HTERT RPE-1 (cell line): ENCODE data around the gene GMCL1.
"Not testable (repeated sequence)": the region's sequence is repeated elsewhere in the genome, so short reads cannot be mapped to it uniquely, and the experiment has no call there.

Source experiments
- in situ Hi-C: fragments of 300-500 bp; cut with MboI; formaldehyde crosslinking; loops from 4 replicates; pipeline ENCODE4 v1.14.3; 2020; ENCODE audit warnings: low sequenced_read_pairs

GMCL1 gene

DNA sequence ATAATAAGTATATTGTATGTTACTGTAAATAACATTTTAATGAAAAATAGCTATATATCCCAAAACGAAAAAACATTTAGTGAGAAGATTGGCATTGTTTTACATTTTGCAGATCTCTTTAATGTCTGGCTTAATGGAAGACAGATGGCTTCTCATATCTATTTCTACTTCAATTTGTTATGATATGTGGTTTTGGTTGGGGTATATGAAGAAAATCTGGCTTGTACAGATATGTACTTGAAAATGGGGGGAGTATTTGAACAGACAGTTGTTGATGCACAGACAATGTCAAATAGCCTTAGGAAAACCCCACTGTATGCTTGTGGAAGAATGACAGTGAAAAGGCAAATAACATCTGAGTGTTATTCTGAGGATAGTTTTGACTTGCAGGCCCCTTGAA is 23.6 kb upstream of the GMCL1 start:
- in situ Hi-C loops: no loop called here

- in situ Hi-C loops: no loop called here
These were observed 21.5 kb upstream of the GMCL1 start for GRCh38 chr2:69807821-69808540.

DNA sequence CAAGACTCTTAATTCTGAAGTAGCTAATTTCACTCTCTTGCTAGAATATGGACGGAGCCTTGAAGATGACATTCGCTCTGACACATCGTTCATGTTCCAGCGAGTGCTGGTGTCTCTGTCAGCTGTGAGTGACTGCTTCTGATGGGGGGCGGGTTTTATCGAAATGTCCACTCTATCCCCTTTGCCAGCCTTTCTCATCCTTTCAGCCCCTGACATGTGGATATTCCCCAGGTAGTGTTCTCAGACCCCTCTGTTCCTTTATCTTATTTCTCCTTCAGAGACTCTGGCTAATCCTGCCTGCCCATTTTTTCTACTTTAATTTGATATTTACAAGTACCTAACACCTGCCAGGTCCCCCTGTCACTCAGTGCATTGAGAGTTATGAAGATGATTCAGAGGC is 18.9 kb upstream of the GMCL1 start:
- in situ Hi-C loops: no loop called here

- in situ Hi-C loops: no loop called here
These were observed 18.4 kb upstream of the GMCL1 start for GRCh38 chr2:69811018-69811417.

DNA sequence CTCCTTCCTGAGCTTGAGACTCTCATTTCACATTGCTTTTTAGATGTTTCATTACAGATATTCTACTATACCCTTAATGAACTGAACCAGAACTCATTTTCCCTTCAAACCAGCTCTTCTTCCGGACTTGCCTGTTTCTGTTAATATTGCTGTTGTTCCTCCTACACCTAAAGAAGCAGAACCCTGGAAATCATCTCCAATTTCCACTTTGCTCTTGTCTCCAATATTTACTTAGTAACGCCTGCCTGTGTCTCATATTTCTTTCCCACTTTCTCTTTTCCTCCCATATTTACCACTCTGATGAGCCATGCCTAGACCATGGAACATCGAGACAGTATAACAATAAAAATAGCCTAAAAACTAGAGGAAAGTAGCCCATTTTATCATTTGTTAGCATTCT is 17.9 kb upstream of the GMCL1 start:
- in situ Hi-C loops: no loop called here

DNA sequence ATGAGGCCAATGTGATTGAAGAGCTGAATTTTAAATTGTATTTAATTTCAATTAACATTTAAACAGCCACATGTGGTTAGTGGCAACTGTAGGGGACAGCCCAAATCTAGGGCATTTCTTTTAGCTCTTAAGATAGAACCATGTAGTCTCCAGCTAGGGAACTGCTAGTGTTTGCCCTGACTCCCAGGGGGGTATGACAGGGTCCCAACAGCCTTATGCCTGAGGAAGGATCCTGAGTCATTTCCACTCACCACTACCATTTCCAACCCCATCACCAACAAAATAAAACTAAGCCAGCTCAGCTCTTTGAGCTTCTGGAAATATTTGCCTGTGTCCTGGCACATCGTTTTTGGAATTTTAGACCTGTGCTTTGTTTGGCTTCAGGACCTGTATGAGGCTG is 13.7 kb upstream of the GMCL1 start:
- in situ Hi-C loops: no loop called here

- in situ Hi-C loops: no loop called here
These were observed 12.4 kb upstream of the GMCL1 start for GRCh38 chr2:69816923-69817542.

GRCh38 chr2:69817729-69818501 is 11.5 kb upstream of the GMCL1 start:
- in situ Hi-C loops: no loop called here

GRCh38 chr2:69827796-69828540 is 1.5 kb upstream of the GMCL1 start:
- in situ Hi-C loops: no loop called here

- in situ Hi-C loops: no loop called here
These were observed 563 bp upstream of the GMCL1 start for GRCh38 chr2:69828938-69829255.

DNA sequence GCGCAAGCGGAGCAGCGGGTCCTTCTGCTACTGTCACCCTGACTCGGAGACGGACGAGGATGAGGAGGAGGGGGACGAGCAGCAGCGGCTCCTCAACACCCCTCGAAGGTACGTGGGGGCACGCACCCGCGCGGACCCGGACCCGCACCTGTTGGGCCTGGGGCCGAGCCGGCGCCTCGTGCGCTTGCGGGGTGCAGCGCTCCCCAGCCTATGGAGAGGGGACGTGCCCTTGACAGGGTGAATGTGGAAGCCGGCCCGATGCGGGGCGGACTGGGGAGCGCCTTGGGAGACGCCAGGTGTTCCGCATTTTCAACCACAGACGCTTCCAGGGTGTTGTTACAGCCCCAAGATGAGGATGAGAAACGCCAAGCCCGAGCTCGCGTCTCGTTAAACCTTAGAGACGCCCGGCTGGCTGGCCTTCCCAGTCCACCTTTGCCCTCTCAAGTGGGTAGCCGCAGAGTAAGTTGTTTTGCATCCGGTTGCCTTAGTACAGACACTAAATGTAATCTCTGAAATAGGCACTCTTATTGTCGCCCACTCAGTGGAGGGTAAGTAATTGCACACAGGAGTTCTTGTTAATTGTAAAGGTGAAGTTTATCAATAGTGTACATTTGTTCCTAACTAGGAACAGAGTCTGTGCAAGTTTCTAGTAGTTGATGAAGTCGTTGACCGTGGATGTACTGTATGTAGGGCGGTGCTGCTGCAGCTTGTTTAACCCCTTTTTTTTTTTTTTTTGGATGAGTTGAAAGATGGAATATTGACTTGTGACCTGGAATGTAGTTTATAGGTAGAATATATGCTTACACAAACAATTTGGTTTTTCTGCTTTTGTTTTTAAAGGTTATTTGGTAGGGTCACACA is 815 bp downstream of the GMCL1 start:
- in situ Hi-C loops: no loop called here

DNA sequence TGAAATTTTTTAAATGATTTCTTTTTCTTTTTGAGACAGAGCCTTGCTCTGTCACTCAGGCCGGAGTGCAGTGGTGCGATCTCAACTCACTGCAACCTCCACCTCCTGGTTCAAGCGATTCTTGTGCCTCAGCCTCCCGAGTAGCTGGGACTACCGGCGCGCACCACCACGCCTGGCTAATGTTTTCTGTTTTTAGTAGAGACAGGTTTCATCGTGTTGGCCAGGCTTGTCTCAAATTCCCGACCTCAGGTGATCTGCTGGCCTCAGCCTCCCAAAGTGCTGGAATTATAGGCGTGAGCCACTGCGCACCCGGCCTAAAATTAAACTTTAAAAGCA is 1.4 kb downstream of the GMCL1 start:
- in situ Hi-C loops: not testable (repeated sequence)

DNA sequence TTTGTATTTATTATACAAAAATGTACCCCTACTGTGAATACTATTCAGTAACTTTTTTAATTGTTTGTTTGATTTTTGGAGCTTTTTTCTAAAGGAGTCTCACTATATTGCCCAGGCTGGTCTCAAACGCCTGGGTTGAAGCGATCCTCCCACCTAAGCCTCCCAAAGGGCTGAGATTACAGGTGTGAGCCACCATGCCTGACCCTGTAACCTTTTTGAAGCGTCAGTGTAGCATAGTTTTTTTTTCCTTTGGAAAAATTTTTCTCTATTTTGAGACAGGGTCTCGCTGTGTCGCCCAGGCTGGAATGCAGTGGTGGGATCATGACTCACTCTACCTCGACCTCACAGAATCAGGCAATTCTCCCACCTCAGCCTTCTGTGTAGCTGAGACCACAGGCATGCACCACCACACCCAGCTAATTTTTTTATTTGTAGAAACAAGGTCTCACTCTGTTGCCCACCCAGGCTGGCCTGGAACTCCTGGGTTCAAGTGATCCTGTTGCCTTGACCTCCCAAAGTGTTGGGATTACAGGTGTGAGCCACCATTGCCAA is 2.0 kb downstream of the GMCL1 start:
- in situ Hi-C loops: no loop called here

- in situ Hi-C loops: no loop called here
These were observed 4.3 kb downstream of the GMCL1 start for GRCh38 chr2:69833752-69834151.

GRCh38 chr2:69835666-69836065 is 6.2 kb downstream of the GMCL1 start:
- in situ Hi-C loops: no loop called here

DNA sequence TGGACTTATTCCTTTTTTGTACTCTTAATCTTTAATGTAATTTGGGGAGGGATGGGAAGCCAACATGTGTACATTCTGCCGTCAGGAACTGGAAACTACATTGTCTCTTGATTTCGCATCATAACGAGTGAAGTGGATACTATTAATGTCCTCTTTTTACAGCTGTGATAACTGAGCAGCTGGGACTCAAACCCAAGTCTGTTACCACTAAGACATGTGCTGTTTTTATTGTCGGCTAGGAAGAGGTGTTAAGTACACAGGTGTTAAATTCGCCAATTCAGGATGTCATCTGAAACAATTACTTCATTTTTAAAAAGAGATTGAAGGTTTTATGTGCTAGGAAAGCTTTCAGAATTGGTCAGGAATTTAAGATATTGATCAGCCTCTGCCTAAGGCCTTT is 6.9 kb downstream of the GMCL1 start:
- in situ Hi-C loops: no loop called here

DNA sequence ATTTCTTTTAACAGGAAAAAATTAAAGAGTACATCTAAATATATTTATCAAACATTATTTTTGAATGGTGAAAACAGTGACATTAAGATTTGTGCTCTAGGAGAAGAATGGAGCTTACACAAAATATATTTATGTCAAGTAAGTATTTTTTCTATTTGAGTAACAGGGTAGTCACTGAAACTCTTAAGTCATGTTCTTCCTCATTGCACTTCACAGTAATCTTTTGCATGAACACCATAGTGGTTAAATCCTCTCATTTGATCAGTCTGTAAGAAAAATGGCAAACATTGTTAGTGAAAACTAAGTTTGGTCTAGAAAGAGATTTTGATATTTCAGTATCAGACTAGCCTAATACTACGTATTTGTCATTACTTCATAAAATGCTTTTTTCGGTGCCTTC is 8.1 kb downstream of the GMCL1 start:
- in situ Hi-C loops: no loop called here

- in situ Hi-C loops: no loop called here
These were observed 14.5 kb downstream of the GMCL1 start for GRCh38 chr2:69843993-69844392.

- in situ Hi-C loops: no loop called here
These were observed 15.1 kb downstream of the GMCL1 start for GRCh38 chr2:69844560-69844959.
